T-helper 2 cell (primary cell): ENCODE measurements around the gene OCSTAMP.

Experiments used
- DNase-seq, 5 experiments: peaks; one replicate each; pipeline versions ENCODE4 v3.0.0 to v3.0.0-alpha.2; 2012 to 2022

OCSTAMP gene

DNA sequence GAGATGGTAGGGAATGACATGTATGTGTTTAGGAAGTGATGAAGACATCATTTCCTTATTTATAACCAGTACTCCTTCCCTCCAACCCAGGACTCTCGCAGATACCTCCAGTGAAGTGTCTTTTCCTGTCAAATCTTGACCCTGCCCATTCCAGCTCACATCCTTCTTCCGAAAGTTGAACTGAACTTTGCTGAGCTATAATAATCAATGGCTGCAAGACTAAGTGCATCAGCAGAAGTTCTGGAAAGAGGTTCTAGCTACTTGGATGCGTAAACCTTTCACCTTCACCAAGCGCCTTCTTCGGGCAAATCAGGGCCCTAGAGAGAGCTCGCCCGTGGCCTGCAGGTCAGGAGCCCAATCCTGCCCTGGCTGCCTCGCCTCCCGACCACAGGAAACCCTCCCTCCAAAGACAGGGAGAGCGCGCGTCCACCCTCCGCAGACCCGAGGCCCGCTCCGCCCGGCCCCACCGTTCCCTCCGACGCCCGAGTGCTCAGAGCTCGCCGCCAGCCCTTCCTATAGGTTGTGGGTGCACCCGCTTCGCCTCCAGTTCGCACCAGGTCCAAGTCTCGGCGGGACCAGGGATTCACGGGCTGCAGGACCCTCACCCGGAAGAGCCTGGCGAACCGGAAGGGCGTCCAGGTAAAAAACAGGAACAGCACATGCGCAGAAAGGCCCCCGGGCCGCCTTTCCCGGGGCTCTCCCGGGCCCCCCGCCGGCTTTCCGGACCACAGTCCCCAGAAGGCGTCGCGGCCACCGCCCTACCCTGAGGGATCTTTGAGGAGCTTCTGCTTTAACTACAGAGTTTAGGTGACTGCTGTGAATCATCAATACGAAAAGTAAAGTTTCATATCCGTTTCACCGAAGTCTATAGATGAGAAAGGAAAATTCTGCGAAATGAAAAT is 37.3 kb downstream of the OCSTAMP start, which contains the start of gene ZNF334:
ZNF334 (minus strand) TSS at position 617 of the 902 bp plus-strand sequence. CDS start 1,457 bp downstream, outside the sequence.
- DNase-seq, result peak in 2 of 5 experiments; percentile 4 to 16

DNA sequence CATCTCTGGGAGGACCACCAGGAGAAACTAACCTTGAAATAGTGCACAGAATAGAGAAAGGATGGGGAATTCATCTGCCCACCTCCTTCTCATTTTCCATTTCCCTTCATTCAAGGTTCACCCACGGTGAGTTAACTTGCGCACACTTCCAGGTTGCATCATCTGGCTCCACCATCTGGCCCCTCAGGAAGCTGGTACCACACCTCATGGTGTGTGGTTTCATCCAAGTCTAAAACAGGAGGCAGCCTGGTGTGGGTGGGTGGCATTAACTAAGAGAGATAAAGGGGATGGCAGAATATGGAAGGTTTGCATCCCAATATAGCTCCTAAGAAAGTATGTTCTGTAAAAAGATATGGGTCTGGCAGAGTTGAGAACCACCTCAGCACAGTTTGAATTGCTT is 40.9 kb downstream of the OCSTAMP start:
- no peak for DNase-seq

DNA sequence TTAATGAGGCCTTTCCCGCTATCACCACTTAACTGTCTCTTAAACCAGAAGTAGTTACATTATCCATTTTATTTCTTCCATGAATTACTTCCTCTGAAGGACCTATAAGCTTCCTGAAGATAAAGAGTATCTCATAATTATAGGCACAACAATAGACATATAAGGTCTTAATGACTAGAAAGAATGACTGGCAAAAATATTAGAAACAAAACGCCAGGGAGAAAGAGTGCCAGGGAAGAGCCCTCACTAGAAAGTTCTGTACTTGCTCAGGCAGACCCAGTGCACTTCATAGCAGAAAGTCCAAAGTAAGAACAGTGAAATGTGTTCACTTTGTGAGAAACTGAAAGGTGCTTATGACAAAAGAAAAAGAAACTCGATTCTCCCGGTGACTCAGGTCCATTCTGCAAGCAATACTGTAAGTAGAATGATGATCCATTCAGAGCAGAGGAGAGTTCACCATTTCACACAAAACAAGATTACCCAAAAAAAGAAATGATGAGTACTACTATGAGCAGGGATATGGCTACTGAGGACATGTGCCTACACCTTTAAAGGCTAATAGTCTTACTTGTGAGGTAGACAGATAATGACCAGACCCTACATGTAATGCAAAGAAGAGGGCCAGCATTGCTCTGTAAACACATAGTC is 42.6 kb downstream of the OCSTAMP start:
- DNase-seq, result no peak

DNA sequence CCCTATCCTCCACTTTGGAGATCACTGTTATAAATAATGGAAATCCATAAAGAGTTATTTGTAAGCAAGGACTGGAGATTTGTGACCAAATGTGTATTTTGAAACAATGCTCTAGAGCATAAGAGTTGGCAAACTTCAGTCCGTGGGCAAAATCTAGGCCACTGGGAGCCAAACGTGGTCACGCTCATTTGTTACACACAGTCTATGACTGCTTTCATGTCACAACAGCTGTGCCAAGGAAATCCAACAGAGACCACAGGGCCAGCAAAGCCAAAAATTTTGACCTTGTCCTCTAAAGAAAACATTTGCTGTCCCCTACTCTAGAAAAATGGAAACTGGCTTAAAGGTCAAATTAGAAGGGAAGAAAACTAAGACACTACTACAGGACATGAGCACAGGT is 44.9 kb downstream of the OCSTAMP start:
- DNase-seq, result no peak

DNA sequence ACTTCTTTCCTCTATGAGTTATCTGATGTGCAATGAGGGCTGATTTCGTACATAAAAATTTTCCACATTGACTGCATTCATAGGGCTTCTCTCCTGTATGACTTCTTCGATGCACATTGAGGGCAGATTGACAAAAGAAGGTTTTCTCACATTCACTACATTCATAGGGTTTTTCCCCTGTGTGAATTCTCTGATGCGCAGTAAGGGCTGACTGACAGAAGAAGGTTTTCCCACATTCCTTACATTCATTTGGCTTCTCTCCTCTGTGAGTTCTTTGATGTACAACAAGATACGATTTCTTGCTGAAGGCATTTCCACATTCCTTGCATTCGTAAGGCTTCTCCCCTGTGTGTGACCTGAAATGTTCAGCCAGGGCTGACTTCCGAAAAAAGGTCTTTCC is 48.5 kb downstream of the OCSTAMP start:
- no peak for DNase-seq

DNA sequence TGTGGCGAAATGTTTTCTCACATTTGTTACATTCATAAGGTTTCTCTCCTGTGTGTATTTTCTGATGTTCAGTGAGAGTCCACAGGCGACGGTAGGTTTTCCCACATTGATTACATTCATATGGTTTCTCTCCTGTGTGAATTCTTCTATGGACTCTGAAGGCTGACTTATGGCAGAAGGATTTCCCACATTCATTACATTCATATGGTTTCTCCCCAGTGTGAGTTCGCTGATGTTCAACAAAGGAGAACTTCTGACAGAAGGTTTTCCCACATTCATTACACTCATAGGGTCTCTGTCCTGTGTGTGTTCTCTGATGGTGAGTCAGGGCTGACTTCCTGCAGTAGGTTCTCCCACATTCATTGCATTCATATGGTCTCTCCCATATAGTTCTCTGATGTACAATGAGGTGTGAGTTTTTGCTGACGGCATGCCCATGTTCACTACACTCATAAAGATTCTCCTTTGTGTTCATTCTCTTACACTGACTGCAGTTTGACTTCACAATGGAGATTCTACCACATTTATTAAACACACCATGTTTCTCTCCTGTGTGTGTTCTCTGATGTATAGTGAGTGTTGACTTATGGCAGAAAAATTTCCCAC is 49.0 kb downstream of the OCSTAMP start:
- DNase-seq, result no peak

DNA sequence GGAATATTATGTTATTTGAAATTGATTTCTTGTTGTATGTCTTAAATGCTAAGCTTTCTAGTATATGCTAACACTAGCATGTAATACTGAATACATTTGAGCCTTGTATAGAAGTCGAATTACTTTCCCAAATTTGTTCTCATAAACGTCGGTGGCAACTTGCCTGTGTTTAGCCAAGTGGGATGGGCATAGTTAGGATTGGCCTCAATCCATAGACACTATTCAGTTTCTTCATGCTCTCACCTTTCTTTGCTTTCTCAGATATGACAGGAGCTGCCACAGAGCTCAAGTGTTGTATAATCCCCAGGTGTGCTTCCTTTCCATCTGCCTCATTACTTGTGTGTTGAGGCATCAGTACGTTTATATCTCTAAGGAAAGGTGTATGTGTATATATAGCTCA is 56.4 kb downstream of the OCSTAMP start:
- DNase-seq, result no peak

DNA sequence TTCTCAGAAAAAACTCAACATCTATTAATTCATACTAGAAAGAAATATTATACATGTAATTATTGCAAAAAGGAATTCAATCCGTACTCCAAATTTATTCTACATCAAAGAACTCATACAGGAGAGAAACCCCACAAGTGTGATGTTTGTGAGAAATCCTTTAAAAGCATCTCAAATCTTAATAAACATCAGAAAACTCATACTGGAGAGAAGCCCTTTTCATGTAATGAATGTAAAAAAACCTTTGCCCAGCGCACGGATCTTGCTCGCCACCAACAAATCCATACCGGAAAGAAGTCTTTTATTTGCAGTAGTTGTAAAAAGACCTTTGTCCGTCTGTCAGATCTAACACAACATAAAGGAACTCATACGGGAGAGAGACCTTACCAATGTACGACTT is 59.1 kb downstream of the OCSTAMP start:
- DNase-seq, result no peak
